Measurements from ENCODE around the gene FITM1.

Gene FITM1

GRCh38 chr14:24130380-24130716 is at the start of gene FITM1:
Gene FITM1 (plus strand): TSS chr14:24130659. CDS start chr14:24131564, 905 bp downstream.
- no peak for FAIRE-seq

GRCh38 chr14:24080888-24081738 is 49.3 kb upstream of the FITM1 start:
- no peak for FAIRE-seq

GRCh38 chr14:24081739-24082211 is 48.7 kb upstream of the FITM1 start:
- no peak for FAIRE-seq

GRCh38 chr14:24082411-24083080 is 47.9 kb upstream of the FITM1 start:
- FAIRE-seq: no peak

- no peak for FAIRE-seq
Measured at GRCh38 chr14:24083462-24083861, 47.0 kb upstream of the FITM1 start.

- no peak for FAIRE-seq
Measured at GRCh38 chr14:24084440-24084839, 46.0 kb upstream of the FITM1 start.

- FAIRE-seq: no peak
Measured at GRCh38 chr14:24085215-24085614, 45.2 kb upstream of the FITM1 start.

GRCh38 chr14:24086193-24086955 is 44.1 kb upstream of the FITM1 start:
- no peak for FAIRE-seq

- FAIRE-seq: no peak
Measured at GRCh38 chr14:24087004-24087403, 43.5 kb upstream of the FITM1 start.

GRCh38 chr14:24088095-24088494 is 42.4 kb upstream of the FITM1 start:
- no peak for FAIRE-seq

GRCh38 chr14:24089890-24090289 is 40.6 kb upstream of the FITM1 start:
- FAIRE-seq: no peak

GRCh38 chr14:24092110-24092504 is 38.4 kb upstream of the FITM1 start:
- FAIRE-seq: no peak

- FAIRE-seq: no peak
Measured at GRCh38 chr14:24092505-24093206, 37.8 kb upstream of the FITM1 start.

- no peak for FAIRE-seq
Measured at GRCh38 chr14:24093207-24093900, 37.1 kb upstream of the FITM1 start.

GRCh38 chr14:24093901-24094840 is 36.3 kb upstream of the FITM1 start, which contains the start of gene PCK2:
Gene PCK2 (plus strand): TSS chr14:24094311. CDS start chr14:24094406, 95 bp downstream.
- no peak for FAIRE-seq

GRCh38 chr14:24094841-24095270 is 35.6 kb upstream of the FITM1 start:
- no peak for FAIRE-seq

GRCh38 chr14:24095271-24096068 is 35.0 kb upstream of the FITM1 start:
- no peak for FAIRE-seq

- no peak for FAIRE-seq
Measured at GRCh38 chr14:24096545-24097181, 33.8 kb upstream of the FITM1 start.

- no peak for FAIRE-seq
Measured at GRCh38 chr14:24098229-24098926, 32.1 kb upstream of the FITM1 start.

All from TTC549 (cell line).